Stomach (tissue), 4 donors: ENCODE data around the gene IL1RL1.

ENCODE experiments used
- CTCF ChIP-seq, 7 experiments: fragments of 450-650 bp in 4 of 7; fragments of 200-600 bp in 3 of 7; sonication (generic) in 3 of 7; IDR thresholded peaks; one replicate each; pipeline ENCODE4 v1.5.1; 2016 to 2019; ENCODE audit warnings: antibody characterized with exemption in 7 of 7, control low read depth in 2 of 7, mild to moderate bottlenecking in 1 of 7
- EP300 ChIP-seq: sonication (generic); formaldehyde crosslinking; IDR thresholded peaks from one replicate; pipeline ENCODE4 v1.6.1; 2017; ENCODE audit warnings: antibody characterized with exemption
- POLR2A ChIP-seq, 4 donors: fragments of 450-650 bp; IDR thresholded peaks; one replicate each; pipeline ENCODE4 v1.6.1; 2016; ENCODE audit warnings: antibody characterized with exemption in 4 of 4, control low read depth in 2 of 4, mild to moderate bottlenecking in 1 of 4, moderate library complexity in 1 of 4
- POLR2AphosphoS5 ChIP-seq, 3 donors: sonication (generic); formaldehyde crosslinking; IDR thresholded peaks; one replicate each; pipeline ENCODE4 v1.6.1; 2016; ENCODE audit warnings: antibody characterized with exemption in 3 of 3

DNA sequence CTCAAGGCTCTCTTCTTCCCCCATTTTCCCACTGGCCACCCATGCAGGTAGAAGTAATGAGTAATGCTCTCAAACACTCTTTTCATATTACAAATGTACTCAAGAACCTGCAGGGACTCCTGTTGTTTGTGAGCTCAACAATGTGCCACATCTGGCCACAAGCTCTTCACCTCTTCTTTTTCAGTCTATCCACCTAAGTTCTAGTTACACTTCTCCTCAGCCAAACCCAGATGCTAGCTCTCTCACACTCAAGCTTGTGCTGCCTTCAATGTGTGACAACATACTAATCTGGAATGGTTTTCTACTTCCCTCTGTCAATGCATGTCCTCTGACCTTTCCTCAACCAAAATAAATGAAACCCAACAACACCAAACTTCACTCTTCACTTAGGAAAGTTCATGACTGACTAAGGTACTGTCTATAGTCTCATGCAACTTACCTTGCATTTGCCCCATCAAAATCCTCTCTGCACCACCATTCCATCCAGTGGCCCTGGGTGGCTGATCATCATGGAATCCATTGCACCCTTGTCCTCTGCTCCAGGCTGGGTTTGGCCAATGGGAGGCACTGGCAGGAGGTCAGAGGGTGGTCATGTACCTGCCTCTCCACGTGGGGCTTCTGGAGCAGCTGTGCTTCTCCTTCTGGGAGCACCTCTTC lies 38.9 kb downstream of the IL1RL1 start:
- TF ChIP-seq CTCF (IDR thresholded peaks at IDR 0.05): no peak
- no peak for TF ChIP-seq POLR2AphosphoS5 (IDR thresholded peaks at IDR 0.05)
- TF ChIP-seq POLR2A (IDR thresholded peaks at IDR 0.05): no peak
- no peak for TF ChIP-seq EP300
